Measurements from ENCODE around the gene STARD5. TPM values are rescaled to one million over a fixed set of nuclear protein-coding genes. Genes with fewer than 3 reads are reported as not detected.
A peak's percentile ranks its signal among the peaks of the same experiment; 100 is the strongest.

Gene STARD5
- total RNA-seq, 6 experiments from 2014 or later = 2.7 to 4.0 (median 3.6) TPM

DNA sequence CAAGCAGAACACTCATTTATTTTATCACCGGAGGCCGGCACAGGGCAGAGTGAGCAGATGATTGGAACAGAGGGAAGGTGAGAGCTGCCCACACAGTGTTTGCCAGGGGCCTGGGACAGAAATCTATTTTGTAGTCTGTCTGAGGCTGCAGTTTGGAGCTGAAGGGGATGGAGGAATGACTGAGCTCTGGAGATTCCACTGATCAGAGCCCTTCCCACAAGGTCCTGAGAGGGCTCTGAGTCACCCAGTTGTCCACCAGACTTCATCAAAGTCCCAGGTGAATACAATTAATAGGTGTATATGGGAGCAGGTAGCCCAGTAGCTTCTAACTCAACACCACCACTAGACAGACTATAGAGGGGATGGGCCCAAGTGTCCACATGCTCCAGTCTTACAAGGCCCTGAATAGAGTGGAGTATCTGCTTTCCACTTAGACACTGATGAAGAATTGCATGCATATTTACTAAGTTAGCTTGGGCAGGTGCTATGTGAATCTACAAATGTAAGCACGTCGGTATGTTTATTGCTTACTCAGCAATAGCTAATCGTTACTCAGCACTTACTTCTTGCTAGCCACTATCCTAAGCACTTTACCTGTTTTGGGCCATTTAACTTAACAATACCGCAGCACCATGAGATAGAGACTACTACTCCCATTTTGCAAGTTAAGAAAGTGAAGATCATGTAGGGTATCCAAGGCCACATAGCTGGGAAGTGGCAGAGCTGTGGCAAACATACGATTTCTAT is 2.7 kb upstream of the STARD5 start:
- peak overlapping the region; percentile 38 for H3K27ac Mint-ChIP-seq
- H3K4me3 Mint-ChIP-seq = peak overlapping the region; percentile 21
- no peaks in the 10 kb centered on the region for H3K9me3 Mint-ChIP-seq
- peaks cover 70% of the 10 kb centered on the region for H3K4me1 Mint-ChIP-seq (ENCODE audit: low read depth)
- no peaks in the 10 kb centered on the region for H3K36me3 Mint-ChIP-seq (ENCODE audit: low read depth)
- TF ChIP-seq, protein P1, sequence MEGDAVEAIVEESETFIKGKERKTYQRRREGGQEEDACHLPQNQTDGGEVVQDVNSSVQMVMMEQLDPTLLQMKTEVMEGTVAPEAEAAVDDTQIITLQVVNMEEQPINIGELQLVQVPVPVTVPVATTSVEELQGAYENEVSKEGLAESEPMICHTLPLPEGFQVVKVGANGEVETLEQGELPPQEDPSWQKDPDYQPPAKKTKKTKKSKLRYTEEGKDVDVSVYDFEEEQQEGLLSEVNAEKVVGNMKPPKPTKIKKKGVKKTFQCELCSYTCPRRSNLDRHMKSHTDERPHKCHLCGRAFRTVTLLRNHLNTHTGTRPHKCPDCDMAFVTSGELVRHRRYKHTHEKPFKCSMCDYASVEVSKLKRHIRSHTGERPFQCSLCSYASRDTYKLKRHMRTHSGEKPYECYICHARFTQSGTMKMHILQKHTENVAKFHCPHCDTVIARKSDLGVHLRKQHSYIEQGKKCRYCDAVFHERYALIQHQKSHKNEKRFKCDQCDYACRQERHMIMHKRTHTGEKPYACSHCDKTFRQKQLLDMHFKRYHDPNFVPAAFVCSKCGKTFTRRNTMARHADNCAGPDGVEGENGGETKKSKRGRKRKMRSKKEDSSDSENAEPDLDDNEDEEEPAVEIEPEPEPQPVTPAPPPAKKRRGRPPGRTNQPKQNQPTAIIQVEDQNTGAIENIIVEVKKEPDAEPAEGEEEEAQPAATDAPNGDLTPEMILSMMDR (IDR thresholded peaks at IDR 0.05) = no peak
- no peak for DNase-seq
- H3K27me3 Mint-ChIP-seq (ENCODE audit: insufficient read depth) = no peaks in the 10 kb centered on the region

DNA sequence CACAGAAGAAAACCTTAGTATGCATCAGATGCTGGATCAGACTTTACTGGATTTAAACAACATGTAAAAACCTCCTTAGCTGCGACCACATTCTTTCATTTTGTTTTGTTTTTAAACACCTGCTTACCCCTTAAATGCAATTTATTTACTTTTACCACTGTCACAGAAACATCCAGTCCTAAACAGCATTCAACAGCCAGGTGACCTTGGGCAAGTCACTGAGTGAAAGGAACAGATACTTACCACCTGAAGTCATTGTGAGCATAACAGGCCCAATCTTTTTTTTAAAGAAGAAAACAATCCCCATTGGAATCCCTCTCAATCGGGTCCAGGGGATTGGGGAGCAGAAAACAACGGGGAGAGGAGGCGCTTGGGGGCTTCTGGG is 390 bp downstream of the STARD5 start:
- peak overlapping the region; percentile 78 for H3K27ac Mint-ChIP-seq
- DNase-seq = no peak
- peaks cover 57% of the 10 kb centered on the region for H3K4me1 Mint-ChIP-seq (ENCODE audit: low read depth)
- peak overlapping the region; percentile 100 for H3K4me3 Mint-ChIP-seq
- H3K36me3 Mint-ChIP-seq (ENCODE audit: low read depth) = peaks cover 5% of the 10 kb centered on the region; the same call in 1 of the 2 replicates
- no peaks in the 10 kb centered on the region for H3K9me3 Mint-ChIP-seq
- no peaks in the 10 kb centered on the region for H3K27me3 Mint-ChIP-seq (ENCODE audit: insufficient read depth)
- TF ChIP-seq, protein P1 (IDR thresholded peaks at IDR 0.05) = no peak

DNA sequence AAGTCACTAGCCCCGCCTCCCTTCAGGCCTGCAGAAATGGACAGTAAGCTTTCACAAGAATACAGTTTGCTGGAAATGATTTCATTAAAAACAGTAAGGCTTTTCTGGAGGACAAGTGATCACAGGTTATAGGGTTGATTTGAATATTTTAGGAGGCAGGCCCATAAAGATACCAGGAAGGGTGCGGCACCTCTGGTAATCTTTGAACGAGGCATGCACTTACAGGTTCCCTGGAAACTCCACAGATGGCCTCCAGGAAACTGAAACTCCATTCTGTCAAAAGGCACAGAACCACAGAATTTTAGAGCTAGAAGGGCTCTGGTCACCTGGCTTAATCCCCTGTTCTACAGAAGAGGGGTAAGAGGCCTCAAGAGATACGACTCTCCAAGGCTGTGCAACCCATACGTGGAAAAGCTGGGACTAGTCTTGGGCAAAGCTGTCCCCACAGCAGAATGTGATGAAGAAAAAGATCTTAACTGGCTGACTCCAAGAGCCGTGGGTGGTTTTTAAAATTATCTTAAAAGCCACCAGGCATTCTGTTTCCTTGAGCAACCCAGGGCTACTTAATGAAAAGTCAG is 1.2 kb downstream of the STARD5 start:
- Mint-ChIP-seq H3K4me1 (ENCODE audit: low read depth) (peaks cover 52% of the 10 kb centered on the region), H3K9me3 (no peaks in the 10 kb centered on the region), H3K36me3 (ENCODE audit: low read depth) (peaks cover 5% of the 10 kb centered on the region; the same call in 1 of the 2 replicates), H3K27me3 (ENCODE audit: insufficient read depth) (no peaks in the 10 kb centered on the region), H3K27ac (no peak overlapping the region), H3K4me3 (peak overlapping the region; percentile 64)
- TF ChIP-seq, protein P1 (IDR thresholded peaks at IDR 0.05) = no peak
- DNase-seq = no peak

DNA sequence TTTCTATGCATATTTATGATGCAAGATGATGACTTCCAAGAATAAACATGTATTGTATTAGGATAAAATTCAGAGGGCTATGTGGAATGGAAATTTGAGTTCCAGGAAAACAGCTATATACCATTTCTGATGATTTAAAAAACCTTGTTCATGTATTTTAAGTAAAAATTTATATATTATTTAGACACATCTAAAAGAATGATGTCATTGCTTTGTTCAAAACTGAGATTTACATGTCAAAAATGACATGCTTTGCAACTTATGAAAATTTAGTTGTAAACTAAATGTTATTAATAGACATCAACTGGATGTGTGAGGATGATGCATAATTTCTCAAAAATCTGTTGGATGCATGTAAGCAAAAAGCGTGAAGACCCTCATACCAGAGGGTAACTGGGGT is 2.3 kb downstream of the STARD5 start:
- DNase-seq = no peak
- Mint-ChIP-seq H3K27ac (no peak overlapping the region), H3K4me3 (no peak overlapping the region), H3K4me1 (ENCODE audit: low read depth) (peaks cover 41% of the 10 kb centered on the region), H3K27me3 (ENCODE audit: insufficient read depth) (no peaks in the 10 kb centered on the region), H3K9me3 (no peaks in the 10 kb centered on the region), H3K36me3 (ENCODE audit: low read depth) (peaks cover 5% of the 10 kb centered on the region; the same call in 1 of the 2 replicates)
- TF ChIP-seq, protein P1 (IDR thresholded peaks at IDR 0.05) = no peak

DNA sequence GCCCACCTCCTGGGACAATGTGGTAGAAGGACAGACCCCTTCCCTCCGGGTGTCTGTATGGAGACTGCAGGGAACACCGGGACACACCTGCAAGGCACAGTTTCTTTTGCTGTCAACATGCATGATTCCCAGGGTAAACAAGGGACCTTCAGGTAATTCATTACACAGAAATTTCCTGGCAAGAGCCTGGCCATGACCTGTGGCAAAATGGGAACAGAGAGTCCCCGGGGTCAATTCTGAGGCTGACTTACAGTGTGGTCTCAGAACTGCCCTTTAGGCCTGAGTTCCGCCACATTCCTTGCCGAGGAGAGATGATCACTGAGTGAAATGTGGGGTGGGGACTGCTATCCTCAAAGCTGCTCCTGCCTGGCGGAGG is 6.3 kb downstream of the STARD5 start:
- no peak for DNase-seq
- Mint-ChIP-seq H3K27ac (no peak overlapping the region), H3K9me3 (no peaks in the 10 kb centered on the region), H3K27me3 (ENCODE audit: insufficient read depth) (peaks cover 1% of the 10 kb centered on the region; the same call in 1 of the 2 replicates), H3K4me1 (ENCODE audit: low read depth) (peaks cover 18% of the 10 kb centered on the region), H3K4me3 (no peak overlapping the region), H3K36me3 (ENCODE audit: low read depth) (peaks cover 17% of the 10 kb centered on the region)
- TF ChIP-seq, protein P1 (IDR thresholded peaks at IDR 0.05) = no peak

All from HFFc6 (cell line).